Neural progenitor cell (in vitro differentiated cells): ENCODE measurements around the gene NR2C2AP.

Experiments used
- CTCF ChIP-seq: fragments of 200-600 bp; sonication (generic); IDR thresholded peaks from 2 replicates; pipeline ENCODE4 v1.5.1; 2017; ENCODE audit warnings: antibody characterized with exemption, mild to moderate bottlenecking
- EZH2 ChIP-seq: fragments of 200-600 bp; sonication (generic); IDR thresholded peaks from 2 replicates; pipeline ENCODE4 v1.6.1; 2017; ENCODE audit warnings: antibody characterized with exemption, mild to moderate bottlenecking, moderate library complexity

DNA sequence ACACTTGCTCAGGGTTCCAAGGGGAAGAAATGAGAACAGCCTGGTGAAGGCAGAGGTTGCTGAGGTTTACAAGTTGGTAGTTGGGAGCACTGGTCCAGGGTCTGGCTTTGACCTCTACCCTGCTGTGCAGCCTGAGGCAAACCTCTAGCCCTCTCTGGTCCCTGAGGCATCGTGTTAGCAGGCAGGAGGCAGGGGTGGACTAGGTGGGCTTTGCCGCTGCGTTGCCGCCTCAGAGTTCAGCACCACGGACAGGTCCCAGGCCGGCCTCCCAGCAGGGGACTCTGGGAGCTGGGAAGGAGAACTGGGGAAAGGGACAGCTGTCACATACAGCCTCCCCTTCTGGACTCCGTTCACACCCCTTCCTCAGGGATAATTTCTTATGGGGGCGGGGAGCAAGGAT is 11.7 kb upstream of the NR2C2AP start:
- no peak for TF ChIP-seq CTCF
- no peak for TF ChIP-seq EZH2
